Gastroesophageal sphincter (tissue), 3 donors: ENCODE measurements around the gene GNS.

Experiments
- CTCF ChIP-seq, 4 experiments: fragments of 200-600 bp in 2 of 4; fragments of 450-650 bp in 2 of 4; sonication (generic) in 1 of 4; IDR thresholded peaks; one replicate each; pipeline ENCODE4 v1.5.1; 2017 to 2019; ENCODE audit warnings: antibody characterized with exemption in 4 of 4, mild to moderate bottlenecking in 2 of 4, moderate library complexity in 2 of 4
- EP300 ChIP-seq: sonication (generic); formaldehyde crosslinking; IDR thresholded peaks from one replicate; pipeline ENCODE4 v1.6.1; 2017; ENCODE audit warnings: antibody characterized with exemption, mild to moderate bottlenecking
- POLR2AphosphoS5 ChIP-seq: sonication (generic); formaldehyde crosslinking; IDR thresholded peaks from one replicate; pipeline ENCODE4 v1.6.1; 2017; ENCODE audit warnings: antibody characterized with exemption

DNA sequence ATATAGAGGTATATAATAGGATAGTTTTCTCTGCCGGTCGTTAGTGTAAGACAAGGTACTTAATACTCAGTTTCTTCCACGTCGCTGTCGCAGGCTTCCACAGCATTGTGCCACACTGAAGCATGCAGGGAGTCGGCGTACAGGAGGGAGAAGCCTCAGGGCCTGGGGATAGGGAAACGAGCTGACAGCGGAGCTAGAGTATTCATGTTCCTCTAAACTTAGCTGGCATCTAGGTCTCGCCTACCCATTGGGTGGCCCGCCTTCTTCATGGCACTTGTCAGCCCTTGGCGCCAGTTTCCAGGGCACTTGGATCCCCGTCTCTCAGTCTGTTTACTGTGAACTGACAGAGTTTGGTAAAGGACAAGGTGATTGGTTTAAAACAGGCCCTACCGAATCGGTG lies 73.6 kb downstream of the GNS start:
- TF ChIP-seq CTCF (IDR thresholded peaks at IDR 0.05) (no peak), POLR2AphosphoS5 (peak; percentile 16), EP300 (no peak)
